Activated T-cell treated with anti-CD3 and anti-CD28 coated beads for 1 hour (primary cell): ENCODE results near the gene SEC23B.
A peak's percentile ranks its signal among the peaks of the same experiment; 100 is the strongest.
"Not testable (repeated sequence)": the region's sequence is repeated elsewhere in the genome, so short reads cannot be mapped to it uniquely, and the experiment has no call there.

Source experiments
- DNase-seq: peaks from one replicate; pipeline ENCODE4 v3.0.0-alpha.2; 2020; ENCODE audit warnings: low read depth

The SEC23B gene

GRCh38 chr20:18526761-18527160 lies 19.0 kb downstream of the SEC23B start:
- DNase-seq: not testable (repeated sequence)

- no peak for DNase-seq
Measured at GRCh38 chr20:18527339-18527738, 19.6 kb downstream of the SEC23B start.

GRCh38 chr20:18527836-18528235 lies 20.1 kb downstream of the SEC23B start:
- no peak for DNase-seq

GRCh38 chr20:18529041-18529440 lies 21.3 kb downstream of the SEC23B start:
- no peak for DNase-seq

GRCh38 chr20:18532626-18533025 lies 24.9 kb downstream of the SEC23B start:
- no peak for DNase-seq

- no peak for DNase-seq
Measured at GRCh38 chr20:18533491-18533890, 25.8 kb downstream of the SEC23B start.

GRCh38 chr20:18533978-18534644 lies 26.4 kb downstream of the SEC23B start:
- no peak for DNase-seq

- DNase-seq: no peak
Measured at GRCh38 chr20:18537651-18538050, 29.9 kb downstream of the SEC23B start.

GRCh38 chr20:18541741-18542140 lies 34.0 kb downstream of the SEC23B start:
- DNase-seq: no peak

GRCh38 chr20:18543216-18543615 lies 35.5 kb downstream of the SEC23B start:
- DNase-seq: no peak

GRCh38 chr20:18543932-18544331 lies 36.2 kb downstream of the SEC23B start:
- DNase-seq: no peak

- DNase-seq: no peak
Measured at GRCh38 chr20:18545566-18545965, 37.8 kb downstream of the SEC23B start.

- DNase-seq: no peak
Measured at GRCh38 chr20:18548465-18548864, 40.7 kb downstream of the SEC23B start.

GRCh38 chr20:18553746-18554145 lies 46.0 kb downstream of the SEC23B start:
- DNase-seq: no peak

GRCh38 chr20:18566892-18567738 lies 59.4 kb downstream of the SEC23B start, which contains the start of gene SMIM26:
Gene SMIM26, plus strand, starts transcription at chr20:18567432. Its CDS starts 47 bp downstream, at chr20:18567479.
- peak; percentile 91 for DNase-seq

- DNase-seq: no peak
Measured at GRCh38 chr20:18567739-18568091, 60.0 kb downstream of the SEC23B start.

GRCh38 chr20:18571009-18571408 lies 63.3 kb downstream of the SEC23B start:
- DNase-seq: no peak

GRCh38 chr20:18571578-18571977 lies 63.8 kb downstream of the SEC23B start:
- DNase-seq: no peak

GRCh38 chr20:18577942-18578341 lies 70.2 kb downstream of the SEC23B start:
- no peak for DNase-seq

- no peak for DNase-seq
Measured at GRCh38 chr20:18578581-18578980, 70.8 kb downstream of the SEC23B start.

GRCh38 chr20:18580012-18580411 lies 72.3 kb downstream of the SEC23B start:
- DNase-seq: no peak

- DNase-seq: no peak
Measured at GRCh38 chr20:18585134-18585533, 77.4 kb downstream of the SEC23B start.
